Measurements from ENCODE around the gene POLD2.

Gene POLD2

DNA sequence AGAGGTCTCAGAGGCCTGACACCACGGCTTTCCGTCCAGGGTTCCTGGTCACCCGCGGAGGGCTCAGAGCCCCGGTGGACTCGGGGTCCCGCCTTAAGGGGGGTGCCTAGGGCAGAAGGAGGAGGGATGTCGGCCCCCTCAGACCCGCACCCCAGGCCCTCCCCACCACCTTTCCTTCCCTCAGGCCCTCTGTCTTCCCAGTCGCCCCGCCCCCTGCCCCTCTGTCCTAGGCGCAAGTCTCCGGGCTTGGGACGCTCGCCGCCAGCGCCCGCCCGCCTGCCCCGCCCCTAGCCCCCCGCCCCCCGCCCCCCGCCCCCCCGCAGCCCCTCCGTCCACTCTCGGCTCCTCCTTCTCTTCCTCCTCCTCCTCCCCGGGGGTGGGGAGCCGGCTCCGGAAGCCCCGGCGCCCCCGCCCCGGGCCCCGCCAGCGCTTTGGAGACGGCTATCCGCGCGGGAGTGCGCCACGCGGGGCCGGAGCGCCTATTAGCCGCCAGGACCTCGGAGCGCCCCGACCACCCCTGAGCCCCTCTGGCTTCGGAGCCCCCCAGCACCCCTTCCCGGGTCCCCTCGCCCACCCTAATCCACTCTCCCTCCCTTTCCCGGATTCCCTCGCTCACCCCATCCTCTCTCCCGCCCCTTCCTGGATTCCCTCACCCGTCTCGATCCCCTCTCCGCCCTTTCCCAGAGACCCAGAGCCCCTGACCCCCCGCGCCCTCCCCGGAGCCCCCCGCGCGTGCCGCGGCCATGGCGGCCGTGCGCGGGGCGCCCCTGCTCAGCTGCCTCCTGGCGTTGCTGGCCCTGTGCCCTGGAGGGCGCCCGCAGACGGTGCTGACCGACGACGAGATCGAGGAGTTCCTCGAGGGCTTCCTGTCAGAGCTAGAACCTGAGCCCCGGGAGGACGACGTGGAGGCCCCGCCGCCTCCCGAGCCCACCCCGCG, 19.2 kb downstream of the POLD2 start, which contains the start of gene AEBP1:
AEBP1 (plus strand) TSS at position 423 of the 937 bp plus-strand sequence; CDS start at position 744, 321 bp downstream.
- Histone ChIP-seq H4K20me1 (ENCODE audit: insufficient read depth) (no peaks in the 10 kb centered on the region), H3K36me3 (ENCODE audit: insufficient read depth) (no peaks in the 10 kb centered on the region), H3K4me3 (IDR thresholded peaks at IDR 0.05; ENCODE audit: insufficient read depth, low read depth, low read length) (no peak within 1 kb of the TSS), H3K27ac (no peak within 1 kb of the TSS), H3K4me1 (ENCODE audit: low read depth, poor library complexity, severe bottlenecking) (no peaks in the 10 kb centered on the region), H3K4me2 (no peak within 1 kb of the TSS), H3K9ac (no peak within 1 kb of the TSS), H3K27me3 (ENCODE audit: insufficient read depth, low read depth) (peaks cover 8% of the 10 kb centered on the region; the same call in 1 of the 2 replicates), H3K79me2 (ENCODE audit: insufficient read depth, low read depth) (no peaks in the 10 kb centered on the region), H2AFZ (ENCODE audit: low read depth) (no peak within 1 kb of the TSS)
- TF ChIP-seq, protein P1, sequence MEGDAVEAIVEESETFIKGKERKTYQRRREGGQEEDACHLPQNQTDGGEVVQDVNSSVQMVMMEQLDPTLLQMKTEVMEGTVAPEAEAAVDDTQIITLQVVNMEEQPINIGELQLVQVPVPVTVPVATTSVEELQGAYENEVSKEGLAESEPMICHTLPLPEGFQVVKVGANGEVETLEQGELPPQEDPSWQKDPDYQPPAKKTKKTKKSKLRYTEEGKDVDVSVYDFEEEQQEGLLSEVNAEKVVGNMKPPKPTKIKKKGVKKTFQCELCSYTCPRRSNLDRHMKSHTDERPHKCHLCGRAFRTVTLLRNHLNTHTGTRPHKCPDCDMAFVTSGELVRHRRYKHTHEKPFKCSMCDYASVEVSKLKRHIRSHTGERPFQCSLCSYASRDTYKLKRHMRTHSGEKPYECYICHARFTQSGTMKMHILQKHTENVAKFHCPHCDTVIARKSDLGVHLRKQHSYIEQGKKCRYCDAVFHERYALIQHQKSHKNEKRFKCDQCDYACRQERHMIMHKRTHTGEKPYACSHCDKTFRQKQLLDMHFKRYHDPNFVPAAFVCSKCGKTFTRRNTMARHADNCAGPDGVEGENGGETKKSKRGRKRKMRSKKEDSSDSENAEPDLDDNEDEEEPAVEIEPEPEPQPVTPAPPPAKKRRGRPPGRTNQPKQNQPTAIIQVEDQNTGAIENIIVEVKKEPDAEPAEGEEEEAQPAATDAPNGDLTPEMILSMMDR (conservative IDR thresholded peaks at IDR 0.05; ENCODE audit: low read depth, low read length) = no peak

- Histone ChIP-seq H3K79me2 (ENCODE audit: insufficient read depth, low read depth) (no peaks in the 10 kb centered on the region), H3K36me3 (ENCODE audit: insufficient read depth) (no peaks in the 10 kb centered on the region), H4K20me1 (ENCODE audit: insufficient read depth) (no peaks in the 10 kb centered on the region), H3K4me3 (IDR thresholded peaks at IDR 0.05; ENCODE audit: insufficient read depth, low read depth, low read length) (no peak overlapping the region), H2AFZ (ENCODE audit: low read depth) (no peak overlapping the region), H3K9ac (no peak overlapping the region), H3K27me3 (ENCODE audit: insufficient read depth, low read depth) (peaks cover 8% of the 10 kb centered on the region; the same call in 1 of the 2 replicates), H3K27ac (no peak overlapping the region), H3K4me2 (no peak overlapping the region), H3K4me1 (ENCODE audit: low read depth, poor library complexity, severe bottlenecking) (no peaks in the 10 kb centered on the region)
- TF ChIP-seq, protein P1 (conservative IDR thresholded peaks at IDR 0.05; ENCODE audit: low read depth, low read length) = no peak
These were observed 19.8 kb downstream of the POLD2 start for GRCh38 chr7:44103566-44103922.

DNA sequence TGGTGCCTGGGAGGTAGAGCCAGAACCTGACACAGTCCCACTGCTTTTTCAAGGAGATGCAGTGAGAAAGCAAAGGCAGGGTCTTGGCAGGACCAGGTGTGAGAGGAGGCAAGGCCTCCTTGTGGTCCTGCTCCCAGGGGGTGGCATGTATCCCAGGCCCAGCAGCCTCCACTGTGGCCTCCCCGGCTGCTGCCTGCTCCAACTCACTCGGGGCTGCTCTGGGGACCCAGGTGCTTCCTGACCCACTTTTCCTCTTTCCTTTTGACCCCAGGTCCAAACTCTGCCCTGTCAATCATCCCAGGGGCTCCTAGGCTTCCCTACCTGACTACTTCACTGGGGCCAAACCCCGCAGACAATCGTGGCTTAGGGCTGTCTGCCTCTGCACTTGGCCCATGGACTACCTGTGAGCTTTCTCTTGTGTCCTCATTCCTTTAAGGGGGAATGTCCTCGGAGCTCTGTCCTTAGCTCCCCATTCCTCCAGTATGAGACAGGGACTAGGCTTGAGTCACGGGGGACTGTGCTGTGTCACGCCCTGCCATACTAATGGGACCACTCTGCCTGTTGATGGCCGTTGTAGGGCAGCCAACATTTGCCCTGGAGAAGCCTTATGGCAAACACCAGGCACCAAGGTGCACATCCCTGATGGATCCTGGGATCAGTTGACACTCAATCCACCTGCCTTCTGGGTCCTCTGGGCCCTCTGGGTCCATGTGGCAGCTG, 20.3 kb downstream of the POLD2 start:
- Histone ChIP-seq H3K4me1 (ENCODE audit: low read depth, poor library complexity, severe bottlenecking) (peaks cover 4% of the 10 kb centered on the region), H3K9ac (no peak overlapping the region), H3K27ac (no peak overlapping the region), H2AFZ (ENCODE audit: low read depth) (no peak overlapping the region), H3K79me2 (ENCODE audit: insufficient read depth, low read depth) (no peaks in the 10 kb centered on the region), H3K4me2 (no peak overlapping the region), H4K20me1 (ENCODE audit: insufficient read depth) (no peaks in the 10 kb centered on the region), H3K27me3 (ENCODE audit: insufficient read depth, low read depth) (peaks cover 8% of the 10 kb centered on the region; the same call in 1 of the 2 replicates), H3K4me3 (IDR thresholded peaks at IDR 0.05; ENCODE audit: insufficient read depth, low read depth, low read length) (no peak overlapping the region), H3K36me3 (ENCODE audit: insufficient read depth) (no peaks in the 10 kb centered on the region)
- TF ChIP-seq, protein P1 (conservative IDR thresholded peaks at IDR 0.05; ENCODE audit: low read depth, low read length) = no peak

- peaks cover 8% of the 10 kb centered on the region; the same call in 1 of the 2 replicates for H3K27me3 ChIP-seq (ENCODE audit: insufficient read depth, low read depth)
These were observed 21.1 kb downstream of the POLD2 start for GRCh38 chr7:44101966-44102845.

More at GRCh38 chr7:44101966-44102845, 21.1 kb downstream of the POLD2 start:
- no peaks in the 10 kb centered on the region for H3K79me2 ChIP-seq (ENCODE audit: insufficient read depth, low read depth)
- TF ChIP-seq, protein P1 (conservative IDR thresholded peaks at IDR 0.05; ENCODE audit: low read depth, low read length) = no peak
- no peak overlapping the region for H3K9ac ChIP-seq
- H3K4me3 ChIP-seq (IDR thresholded peaks at IDR 0.05; ENCODE audit: insufficient read depth, low read depth, low read length) = no peak overlapping the region
- H3K27ac ChIP-seq = no peak overlapping the region
- H2AFZ ChIP-seq (ENCODE audit: low read depth) = no peak overlapping the region
- H4K20me1 ChIP-seq (ENCODE audit: insufficient read depth) = no peaks in the 10 kb centered on the region
- H3K36me3 ChIP-seq (ENCODE audit: insufficient read depth) = no peaks in the 10 kb centered on the region
- peaks cover 12% of the 10 kb centered on the region for H3K4me1 ChIP-seq (ENCODE audit: low read depth, poor library complexity, severe bottlenecking)
- no peak overlapping the region for H3K4me2 ChIP-seq

All from KMS-11 (cell line).